Measurements from ENCODE around the gene MSI1.

The MSI1 gene

DNA sequence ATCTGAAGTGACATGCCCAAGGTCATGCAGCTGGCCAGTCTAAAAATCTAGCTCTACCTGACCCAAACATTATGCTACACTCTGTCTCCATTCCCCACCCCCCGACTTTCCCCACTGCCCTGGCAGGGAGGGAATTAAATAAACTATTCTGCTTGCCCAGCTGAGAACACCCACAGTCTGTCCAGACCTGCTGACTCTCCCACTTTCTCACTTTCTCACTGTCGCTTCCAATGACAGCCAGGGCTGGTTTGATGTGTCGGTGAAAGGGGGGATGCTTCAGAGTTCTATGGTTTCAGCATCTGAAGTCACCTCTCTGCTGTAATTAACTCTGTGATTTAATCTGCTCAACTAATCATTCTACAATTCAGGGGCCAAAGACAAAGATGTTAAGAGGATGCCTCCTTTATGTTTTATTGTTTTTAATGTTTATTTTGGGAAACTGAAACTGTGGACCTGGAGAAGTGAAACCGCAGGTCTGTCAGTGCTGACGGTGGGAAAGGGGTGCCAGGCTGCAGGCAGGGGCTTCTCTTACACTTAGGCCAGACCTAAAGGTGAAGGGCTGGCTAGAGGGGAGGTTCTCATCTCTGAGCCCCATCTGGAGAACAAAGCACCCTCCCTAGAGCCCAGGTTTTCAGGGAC is 8.1 kb upstream of the MSI1 start:
- DNase-seq: no peak

- DNase-seq: no peak
Observed at GRCh38 chr12:120376416-120376815, 7.5 kb upstream of the MSI1 start.

- DNase-seq: no peak
Observed at GRCh38 chr12:120376009-120376408, 7.0 kb upstream of the MSI1 start.

DNA sequence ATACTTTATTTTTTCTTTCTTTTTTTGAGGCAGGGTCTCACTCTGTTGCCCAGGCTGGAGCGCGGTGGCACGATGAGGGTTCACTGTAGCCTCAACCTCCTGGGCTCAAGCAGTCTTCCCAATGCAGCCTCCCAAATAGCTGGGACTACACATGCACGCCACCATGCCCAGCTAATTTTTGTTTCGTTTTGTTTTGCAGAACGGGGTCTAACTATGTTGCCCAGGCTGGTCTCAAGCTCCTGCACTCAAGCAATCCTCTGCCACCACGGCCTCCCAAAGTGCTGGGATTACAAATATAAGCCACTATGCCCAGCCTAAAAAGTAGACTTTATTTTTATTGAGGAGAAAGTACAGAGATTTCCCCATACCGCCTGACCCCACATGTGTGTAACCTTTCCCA is 4.7 kb upstream of the MSI1 start:
- no peak for DNase-seq

- DNase-seq: no peak
Observed at GRCh38 chr12:120370343-120371243, 1.6 kb upstream of the MSI1 start.

- DNase-seq: no peak
Observed at GRCh38 chr12:120369603-120370342, 809 bp upstream of the MSI1 start.

DNA sequence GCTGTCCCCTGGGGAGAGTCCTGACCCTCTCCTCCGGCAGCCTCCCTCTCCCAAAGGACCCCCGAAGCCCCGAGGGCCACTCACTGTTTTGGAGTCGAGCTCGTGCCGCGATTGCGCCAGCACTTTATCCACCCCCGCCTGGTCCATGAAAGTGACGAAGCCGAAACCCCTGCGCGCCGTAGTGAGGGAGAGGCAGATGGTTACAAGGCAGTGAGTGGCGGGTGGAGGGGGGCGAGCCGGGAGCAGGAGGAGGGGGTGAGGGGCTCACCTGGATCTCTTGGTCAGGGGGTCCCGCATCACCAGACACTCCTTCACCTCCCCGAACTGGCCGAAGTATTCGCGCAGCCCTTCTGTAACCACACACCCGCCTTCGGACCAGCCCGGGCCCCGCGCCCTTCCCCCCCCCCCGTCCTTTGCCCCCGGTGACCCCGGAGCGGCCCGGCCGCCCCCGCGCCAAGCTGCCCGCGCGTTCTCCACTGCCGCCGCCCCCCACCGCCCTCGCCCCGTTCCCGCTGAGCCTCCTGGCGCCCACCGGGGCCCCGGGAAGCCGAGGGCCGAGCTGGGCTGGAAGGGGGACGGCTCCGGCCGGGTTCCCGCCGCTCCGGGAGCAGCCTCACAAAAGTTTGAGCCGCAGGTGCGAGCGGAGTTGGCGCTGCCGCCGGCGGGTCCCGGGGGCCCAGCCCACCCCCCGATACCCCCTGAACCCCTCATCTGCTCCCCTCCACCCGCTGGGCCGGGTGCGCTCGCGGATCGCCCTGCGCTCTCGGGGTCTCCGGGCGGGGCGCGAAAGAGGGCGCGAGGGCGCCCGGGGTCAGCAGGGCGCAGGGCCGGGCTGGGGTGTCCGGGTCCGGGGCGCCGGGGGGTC is 808 bp downstream of the MSI1 start:
- DNase-seq: no peak

- DNase-seq: no peak
Observed at GRCh38 chr12:120367233-120367923, 1.6 kb downstream of the MSI1 start.

DNA sequence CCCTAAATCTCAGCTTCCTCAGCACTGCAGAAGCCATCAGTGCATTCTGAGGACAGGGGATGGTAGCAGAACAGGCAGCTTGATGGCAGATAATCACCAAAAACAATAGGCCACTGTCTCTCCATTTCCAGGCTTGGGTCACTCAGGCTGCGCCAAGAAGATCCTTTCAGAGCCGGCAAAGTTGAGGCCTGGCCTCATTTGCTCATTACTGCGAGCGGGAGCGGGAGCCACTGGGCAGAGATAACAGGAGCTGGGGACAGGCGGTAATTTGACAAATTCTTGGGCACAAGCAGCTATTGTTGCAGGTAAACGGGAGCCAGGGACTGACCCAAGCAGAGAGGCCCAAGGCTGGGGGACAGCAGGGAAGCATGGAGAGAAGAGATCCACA is 2.1 kb downstream of the MSI1 start:
- DNase-seq: no peak

GRCh38 chr12:120366341-120366705 is 2.6 kb downstream of the MSI1 start:
- DNase-seq: no peak

DNA sequence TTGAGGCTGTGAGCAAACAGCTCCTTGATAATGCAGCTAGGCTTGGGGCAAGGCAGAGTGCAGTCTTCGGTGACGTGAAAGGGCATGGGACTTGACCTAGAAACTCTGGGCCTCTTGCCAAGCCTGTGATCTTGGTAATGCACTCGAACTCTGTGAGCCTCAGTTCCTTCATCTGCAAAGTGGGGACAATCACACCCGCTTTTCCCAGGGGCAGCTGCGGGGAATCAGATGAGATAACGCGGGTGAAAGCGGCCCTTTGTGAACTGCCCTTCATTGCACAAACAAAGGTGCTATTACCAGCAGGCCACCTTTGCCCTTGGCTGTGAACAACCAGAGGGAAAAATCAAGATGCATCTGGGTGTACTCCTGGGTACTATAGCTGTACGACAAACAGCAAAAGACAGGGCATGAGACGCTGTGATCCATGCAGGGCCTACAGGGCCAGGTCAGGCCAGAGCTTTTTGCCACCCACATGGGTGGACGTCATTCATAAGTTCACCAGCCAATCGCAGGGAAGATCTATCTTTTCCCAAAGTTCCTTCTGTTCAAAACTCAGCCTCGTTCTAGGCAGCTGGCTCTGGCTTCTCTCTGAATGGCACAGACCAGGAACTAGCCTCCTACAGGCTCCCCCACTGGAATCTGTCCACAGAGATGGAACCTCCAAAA is 3.2 kb downstream of the MSI1 start:
- no peak for DNase-seq

- no peak for DNase-seq
Observed at GRCh38 chr12:120364487-120364886, 4.5 kb downstream of the MSI1 start.

DNA sequence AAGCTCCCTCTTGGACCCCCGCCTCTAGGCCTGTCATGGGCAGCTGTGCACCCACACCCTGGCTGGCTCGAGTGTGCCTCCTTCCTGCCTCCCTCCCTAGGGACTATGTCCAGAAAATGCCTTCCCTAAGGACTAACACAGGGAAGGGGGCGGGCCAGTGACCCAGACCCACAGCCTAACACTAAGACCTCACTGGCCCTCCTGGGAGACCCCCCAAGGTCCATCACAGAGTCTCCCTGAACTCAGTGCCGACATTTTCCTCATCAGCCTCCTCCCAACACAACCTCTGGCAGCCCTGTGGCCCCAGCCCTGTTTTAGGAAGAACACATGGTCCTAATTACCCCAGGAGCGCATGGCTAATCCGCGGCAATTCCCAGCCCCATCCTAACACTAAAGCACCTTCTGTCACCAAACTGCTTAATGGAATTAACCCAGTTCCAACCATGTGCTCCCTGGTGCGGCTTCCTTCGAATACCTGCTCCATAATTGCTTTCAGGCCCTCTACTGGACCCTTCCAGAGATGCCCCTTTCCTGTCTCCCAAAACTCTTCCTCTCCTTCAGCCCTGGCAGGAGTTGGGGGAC is 5.6 kb downstream of the MSI1 start:
- no peak for DNase-seq

GRCh38 chr12:120362516-120363273 is 6.3 kb downstream of the MSI1 start:
- no peak for DNase-seq

GRCh38 chr12:120361506-120362208 is 7.3 kb downstream of the MSI1 start:
- no peak for DNase-seq

DNA sequence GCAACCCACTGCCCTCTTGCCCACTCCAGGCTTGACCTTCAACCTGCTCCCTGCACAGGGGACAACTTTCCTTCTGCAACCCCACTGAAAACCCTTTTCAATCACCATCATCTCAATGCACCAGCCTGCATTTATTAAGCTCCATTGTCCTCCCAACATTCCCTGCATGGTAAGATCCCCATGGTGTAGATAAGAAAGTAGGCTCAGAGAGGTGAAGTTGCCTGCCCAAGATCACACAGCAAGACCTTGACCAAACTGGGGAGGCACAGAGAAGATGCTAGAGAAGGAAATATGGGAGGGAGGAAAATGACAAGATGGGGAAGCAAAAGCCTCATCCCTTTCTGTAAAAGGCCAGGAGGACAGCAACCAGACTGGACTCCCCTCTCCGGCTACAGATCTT is 9.8 kb downstream of the MSI1 start:
- DNase-seq: no peak

- DNase-seq: no peak
Observed at GRCh38 chr12:120358412-120359100, 10.4 kb downstream of the MSI1 start.

- DNase-seq: no peak
Observed at GRCh38 chr12:120357104-120357503, 11.9 kb downstream of the MSI1 start.

DNA sequence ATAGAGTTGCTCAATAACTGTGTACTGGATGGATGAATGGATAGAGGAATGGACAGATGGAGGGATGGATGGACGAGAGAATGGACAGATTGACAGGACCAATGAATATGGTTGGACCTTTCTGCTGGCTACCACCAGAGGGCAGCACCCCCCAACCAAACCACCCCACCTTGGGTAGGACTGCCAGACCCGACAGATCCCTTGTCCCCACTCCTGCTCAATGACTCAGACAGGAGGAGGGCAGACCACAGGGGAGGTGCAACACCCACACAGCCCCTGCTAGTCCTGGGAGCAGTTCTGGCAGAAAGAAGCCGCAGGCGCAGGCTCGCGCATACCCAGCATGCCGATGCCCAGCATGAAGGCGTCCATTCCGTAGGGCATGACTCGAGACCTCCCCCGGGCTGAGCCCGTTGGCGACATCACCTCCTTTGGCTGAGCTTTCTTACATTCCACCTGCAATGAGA is 12.4 kb downstream of the MSI1 start:
- no peak for DNase-seq
